H1 (cell line): ENCODE data around the gene OR1M1. TPM values are rescaled to one million over a fixed set of nuclear protein-coding genes. Genes with fewer than 3 reads are reported as not detected.

Experiments used
- CTCF ChIA-PET: fragments of 300-600 bp; sonication (Branson Sonifier 250); formaldehyde crosslinking; loops from one replicate; lab custom pipeline; 2021; ENCODE audit not compliant: partially characterized antibody; lab: Charles Lee
- POLR2A ChIA-PET: fragments of 300-600 bp; sonication (Branson Sonifier 250); formaldehyde crosslinking; loops from one replicate; lab custom pipeline; 2021; ENCODE audit warnings: inconsistent platforms; ENCODE audit not compliant: partially characterized antibody; lab: Charles Lee
- DNase-seq, 2 experiments: peaks; one replicate each; pipeline versions ENCODE4 v3.0.0 to v3.0.0-alpha.2; 2010 to 2022; ENCODE audit warnings: low spot score in 2 of 2, low read depth in 1 of 2, mixed read lengths in 1 of 2
- FAIRE-seq: peaks from 2 replicates; lab custom pipeline; 2011; peaks lifted over from hg19 to GRCh38; lab: Jason Lieb, UNC
- H2AFZ ChIP-seq: 2 replicates; pipeline ENCODE4 v1.8.1; 2012; ENCODE audit warnings: low read length, inconsistent platforms
- H2AK5ac ChIP-seq: 2 replicates; pipeline ENCODE4 v1.6.1; 2013; ENCODE audit warnings: low read depth, low read length
- H2BK120ac ChIP-seq: replicated peaks from 2 replicates; pipeline ENCODE3; 2013; ENCODE audit warnings: low read depth, low read length, inconsistent platforms
- H2BK12ac ChIP-seq: 2 replicates; pipeline ENCODE4 v1.6.1; 2013; ENCODE audit warnings: low read depth, low read length
- H2BK15ac ChIP-seq: 2 replicates; pipeline ENCODE4 v1.6.1; 2013; ENCODE audit warnings: low read length
- H2BK20ac ChIP-seq: 2 replicates; pipeline ENCODE4 v1.6.1; 2013; ENCODE audit warnings: low read length
- H2BK5ac ChIP-seq: 2 replicates; pipeline ENCODE4 v1.6.1; 2013; ENCODE audit warnings: low read depth, low read length
- H3K14ac ChIP-seq: 2 replicates; pipeline ENCODE4 v1.6.1; 2013; ENCODE audit warnings: inconsistent platforms; ENCODE audit not compliant: insufficient read length
- H3K18ac ChIP-seq: 2 replicates; pipeline ENCODE4 v1.6.1; 2013; ENCODE audit warnings: low read length; ENCODE audit errors: extremely low read depth
- H3K23ac ChIP-seq: 2 replicates; pipeline ENCODE4 v1.6.1; 2013; ENCODE audit warnings: inconsistent platforms; ENCODE audit not compliant: insufficient read length
- H3K23me2 ChIP-seq: 2 replicates; pipeline ENCODE4 v1.6.1; 2013; ENCODE audit warnings: low read depth, low read length
- H3K27ac ChIP-seq: 2 replicates; pipeline ENCODE4 v1.6.1; 2011; ENCODE audit warnings: low read depth, low read length, inconsistent platforms
- H3K27me3 ChIP-seq, 4 experiments: replicated peaks in 1 of 4; 1 replicate in 1 of 4; 2 replicates in 3 of 4; pipeline versions ENCODE4 v1.6.1 to v1.8.1; 2011 to 2013; ENCODE audit warnings: low read length in 3 of 4, mild to moderate bottlenecking in 3 of 4, inconsistent platforms in 2 of 4, mixed read lengths in 2 of 4, moderate library complexity in 1 of 4; ENCODE audit not compliant: control insufficient read depth in 3 of 4, insufficient read depth in 3 of 4; ENCODE audit errors: extremely low read depth in 1 of 4
- H3K36me3 ChIP-seq, 4 experiments: 2 replicates each; pipeline versions ENCODE4 v1.6.1 to v1.8.1; 2011 to 2013; ENCODE audit warnings: mild to moderate bottlenecking in 4 of 4, low read length in 3 of 4, moderate library complexity in 2 of 4, control low read depth in 1 of 4, inconsistent platforms in 1 of 4; ENCODE audit not compliant: insufficient read depth in 4 of 4, control insufficient read depth in 2 of 4
- H3K4ac ChIP-seq: replicated peaks from 2 replicates; pipeline ENCODE3; 2013; ENCODE audit warnings: low read length, low read depth, mixed read lengths, inconsistent platforms; ENCODE audit not compliant: insufficient read length
- H3K4me1 ChIP-seq, 4 experiments: replicated peaks in 1 of 4; 1 replicate in 1 of 4; 2 replicates in 3 of 4; pipeline versions ENCODE4 v1.6.1 to v1.8.1; 2011 to 2013; ENCODE audit warnings: low read length in 3 of 4, inconsistent platforms in 2 of 4, mixed read lengths in 1 of 4; ENCODE audit not compliant: insufficient read depth in 4 of 4, control insufficient read depth in 3 of 4
- H3K4me2 ChIP-seq, 2 experiments: 2 replicates each; pipeline versions ENCODE4 v1.6.1 to v1.8.1; 2011 to 2013; ENCODE audit warnings: low read depth in 2 of 2, low read length in 2 of 2, control low read depth in 1 of 2, inconsistent platforms in 1 of 2, mild to moderate bottlenecking in 1 of 2; ENCODE audit not compliant: insufficient read depth in 1 of 2
- H3K4me3 ChIP-seq, 4 experiments: fragments of 200-600, 300-600 bp in 1 of 4; sonication (generic), shearing (Covaris generic), sonication (Bioruptor Twin) in 1 of 4; 2 replicates each; pipeline versions ENCODE4 v1.5.1 to v1.8.1; 2011 to 2016; ENCODE audit warnings: low read length in 4 of 4, low read depth in 3 of 4, control low read depth in 2 of 4, inconsistent platforms in 2 of 4, mild to moderate bottlenecking in 2 of 4, mixed read lengths in 1 of 4, moderate library complexity in 1 of 4; ENCODE audit not compliant: insufficient read depth in 2 of 4; ENCODE audit errors: extremely low read depth in 1 of 4
- H3K56ac ChIP-seq: replicated peaks from 2 replicates; pipeline ENCODE3; 2013; ENCODE audit warnings: low read depth, mild to moderate bottlenecking, mixed read lengths, low read length, inconsistent platforms; ENCODE audit not compliant: insufficient read length
- H3K79me1 ChIP-seq: 2 replicates; pipeline ENCODE4 v1.6.1; 2013; ENCODE audit warnings: low read depth, low read length, control low read depth
- H3K79me2 ChIP-seq, 2 experiments: 2 replicates each; pipeline versions ENCODE4 v1.6.1 to v1.8.1; 2012 to 2013; ENCODE audit warnings: low read length in 2 of 2, mild to moderate bottlenecking in 2 of 2, inconsistent platforms in 1 of 2; ENCODE audit not compliant: insufficient read depth in 2 of 2, control insufficient read depth in 1 of 2
- H3K9ac ChIP-seq, 4 experiments: replicated peaks in 1 of 4; 1 replicate in 1 of 4; 2 replicates in 3 of 4; pipeline versions ENCODE4 v1.6.1 to v1.8.1; 2011 to 2013; ENCODE audit warnings: low read depth in 3 of 4, low read length in 3 of 4, control low read depth in 2 of 4, mild to moderate bottlenecking in 2 of 4, moderate library complexity in 2 of 4, inconsistent platforms in 1 of 4; ENCODE audit errors: extremely low read depth in 1 of 4
- H3K9me3 ChIP-seq, 2 experiments: 2 replicates each; pipeline versions ENCODE4 v1.6.1 to v1.8.1; 2012 to 2013; ENCODE audit warnings: mild to moderate bottlenecking in 2 of 2, moderate library complexity in 2 of 2, control low read depth in 1 of 2, inconsistent platforms in 1 of 2, low read depth in 1 of 2, low read length in 1 of 2, mixed read lengths in 1 of 2; ENCODE audit not compliant: insufficient read depth in 2 of 2
- H4K20me1 ChIP-seq, 2 experiments: replicated peaks in 1 of 2; 2 replicates each; pipeline versions ENCODE3 to v1.8.1; 2011 to 2013; ENCODE audit warnings: inconsistent platforms in 2 of 2, low read length in 2 of 2, mild to moderate bottlenecking in 1 of 2; ENCODE audit not compliant: insufficient read depth in 2 of 2, control insufficient read depth in 1 of 2
- H4K5ac ChIP-seq: 2 replicates; pipeline ENCODE4 v1.6.1; 2013; ENCODE audit warnings: low read length, low read depth, mixed read lengths, inconsistent platforms; ENCODE audit not compliant: insufficient read length
- H4K8ac ChIP-seq: 2 replicates; pipeline ENCODE4 v1.8.0; 2013; ENCODE audit warnings: mild to moderate bottlenecking, moderate library complexity, low read length, inconsistent platforms; ENCODE audit not compliant: insufficient read depth; ENCODE audit errors: extremely low read depth
- H4K91ac ChIP-seq: replicated peaks from 2 replicates; pipeline ENCODE3; 2013; ENCODE audit warnings: low read length, mixed read lengths, inconsistent platforms; ENCODE audit not compliant: insufficient read length
- FOSL1 ChIP-seq: IDR thresholded peaks from 2 replicates; pipeline ENCODE4 v1.6.1; 2011; ENCODE audit warnings: mild to moderate bottlenecking, low read depth, low read length, moderate library complexity; ENCODE audit not compliant: insufficient read depth
- NRF1 ChIP-seq: IDR thresholded peaks from 2 replicates; pipeline ENCODE4 v1.6.1; 2011; ENCODE audit warnings: mild to moderate bottlenecking, low read depth, low read length, improper control_type of control experiment
- RBBP5 ChIP-seq: IDR thresholded peaks from 2 replicates; pipeline ENCODE4 v1.7.1; 2012; ENCODE audit warnings: low read depth, mild to moderate bottlenecking, inconsistent platforms, low read length, moderate library complexity, borderline replicate concordance
- RFX5 ChIP-seq: IDR thresholded peaks from 2 replicates; pipeline ENCODE4 v1.6.1; 2011; ENCODE audit warnings: low read depth, low read length, improper control_type of control experiment, borderline replicate concordance
- RNF2 ChIP-seq: fragments of 200-900, 300-1000 bp; sonication (generic); IDR thresholded peaks from 2 replicates; pipeline ENCODE4 v1.7.1; 2016; ENCODE audit warnings: borderline replicate concordance, low read depth, mild to moderate bottlenecking, antibody characterized with exemption, low read length; ENCODE audit not compliant: poor library complexity, severe bottlenecking; ENCODE audit errors: missing control alignments
- RXRA ChIP-seq: IDR thresholded peaks from 2 replicates; pipeline ENCODE4 v1.6.1; 2011; ENCODE audit warnings: low read depth, mild to moderate bottlenecking, low read length, moderate library complexity; ENCODE audit not compliant: insufficient read depth
- SIX5 ChIP-seq: IDR thresholded peaks from 2 replicates; pipeline ENCODE4 v1.6.1; 2011; ENCODE audit warnings: mild to moderate bottlenecking, low read depth, low read length
- SUZ12 ChIP-seq: fragments of 200-600 bp; sonication (generic); IDR thresholded peaks from 2 replicates; pipeline ENCODE4 v1.6.1; 2012; ENCODE audit warnings: mild to moderate bottlenecking, inconsistent platforms, low read length, moderate library complexity, mixed read lengths
- TEAD4 ChIP-seq: IDR thresholded peaks from 2 replicates; pipeline ENCODE4 v1.6.1; 2012; ENCODE audit warnings: low read depth, low read length, inconsistent platforms, mixed read lengths
- WGBS, 2 experiments: shearing (Covaris generic) in 1 of 2; methylation state at CpG; one replicate each; pipeline versions ENCODE4 v1.1.6 to v1.1.7; 2013 to 2015; ENCODE audit warnings: low lambda C conversion rate in 2 of 2, mixed read lengths in 2 of 2, inconsistent platforms in 1 of 2, low coverage in 1 of 2, missing lambda C conversion rate in 1 of 2; ENCODE audit not compliant: insufficient replicate concordance in 2 of 2, insufficient coverage in 1 of 2, insufficient read length in 1 of 2; ENCODE audit errors: extremely low coverage in 1 of 2, missing lambda C conversion rate in 1 of 2; 5-methylcytosine and 5-hydroxymethylcytosine counted together
- polyA plus RNA-seq, 7 experiments: library from polyadenylated mRNA; depleted of rRNA in 3 of 7; stranded (reverse) in 5 of 7; unstranded in 2 of 7; fragments of >200 nt in 5 of 7; fragments of 200-250 nt in 2 of 7; gene quantifications; 1 replicate in 5 of 7; 2 replicates in 1 of 7; 4 replicates in 1 of 7; pipeline versions ENCODE4 v1.2.1 to v1.2.3, GENCODE V29; 2011 to 2013; ENCODE audit warnings: missing spikeins in 2 of 7, mixed read lengths in 2 of 7
- total RNA-seq: library from RNA; stranded (reverse); fragmentation: NEBNext Ultra II Directional; extraction: Animal tissue kit (Norgen Biotek cat#: 25700); gene quantifications from 2 replicates; pipeline ENCODE4 v1.2.1, GENCODE V29; 2021
- TF ChIP-seq, protein P1 (sequence below): IDR thresholded peaks from 2 replicates; pipeline ENCODE4 v1.6.1; 2012; ENCODE audit warnings: inconsistent platforms
- TF ChIP-seq, protein P2 (sequence below): IDR thresholded peaks from 2 replicates; pipeline ENCODE4 v1.6.1; 2011; ENCODE audit warnings: low read depth, mild to moderate bottlenecking, low read length; ENCODE audit not compliant: insufficient read depth

The OR1M1 gene
- total and polyA plus RNA-seq, 2 of the 8 experiments (the other 6 are each of a cell fraction or from before 2014, with no cell fraction given): 0.12 TPM; not detected in 1

DNA sequence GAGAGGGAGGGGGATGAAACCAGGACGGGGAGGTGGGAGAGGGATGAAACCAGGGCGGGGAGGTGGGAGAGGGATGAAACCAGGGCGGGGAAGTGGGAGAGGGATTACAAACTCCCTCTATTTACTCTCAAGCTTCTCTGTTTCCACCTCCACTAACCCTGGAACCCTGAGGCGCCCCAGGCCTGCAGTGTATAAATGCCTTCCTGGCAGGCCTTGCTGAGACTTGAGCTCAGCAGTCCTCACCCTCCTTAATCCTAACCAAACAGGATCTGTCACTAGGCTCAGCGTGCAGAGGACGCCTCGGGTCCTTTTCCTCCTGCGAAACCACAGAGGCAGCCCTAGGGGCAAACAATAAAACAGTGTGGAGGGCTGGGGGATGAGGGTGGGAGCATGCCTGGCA is 32.1 kb upstream of the OR1M1 start:
- DNase-seq (peak in 1 of 2 experiments; percentile 54), FAIRE-seq (no peak)
- 20% methylated on average over 5 of the region's 8 CpGs; no CpG with 5 or more reads in 1 of the 2 experiments for WGBS, 2 experiments
- Histone ChIP-seq H3K23ac (no peak overlapping the region), H3K4me3 (peak overlapping the region in 2 of 4 experiments; percentile 5 to 37; a peak in 1 of 8 replicates), H3K23me2 (no peaks in the 10 kb centered on the region; the same call in 1 of the 2 replicates), H3K56ac (no peak overlapping the region), H3K4me2 (peak overlapping the region; percentile 58 to 74), H3K79me2 (no peaks in the 10 kb centered on the region), H2BK12ac (peak overlapping the region; percentile 77; the same call in 1 of the 2 replicates), H4K8ac (no peak overlapping the region), H3K14ac (no peak overlapping the region), H3K9me3 (no peaks in the 10 kb centered on the region), H4K20me1 (no peaks in the 10 kb centered on the region), H4K5ac (no peak overlapping the region), H3K9ac (peak overlapping the region in 1 of 4 experiments; percentile 32; a peak in 1 of 7 replicates), H3K4ac (no peak overlapping the region), H4K91ac (no peak overlapping the region), H2BK5ac (peak overlapping the region; percentile 90), H3K79me1 (no peaks in the 10 kb centered on the region), H2BK15ac (no peak overlapping the region; the same call in 1 of the 2 replicates), H2AFZ (no peak overlapping the region), H3K18ac (no peak overlapping the region; the same call in none of the 2 replicates), H3K27ac (peak overlapping the region; percentile 69; the same call in 1 of the 2 replicates), H3K4me1 (peaks cover 4 to 16% (median 8%) of the 10 kb centered on the region in 4 experiments; a peak in 6 of 7 replicates), H2BK120ac (no peak overlapping the region), H3K36me3 (no peaks in the 10 kb centered on the region), H2AK5ac (no peak overlapping the region), H3K27me3 (no peaks in the 10 kb centered on the region), H2BK20ac (0 out of 2 replicates have a peak overlapping the region, but pooled peaks have one; percentile 80)
- ChIA-PET CTCF (interaction anchor here (0.8 to 1.4 kb wide), 4 partner anchors 10 to 817 kb away, joined by 3 to 6 read pairs (median 4); no protein-coding TSS in a partner anchor), POLR2A (interaction anchor here (1.1 to 1.8 kb wide), 2 partner anchors 9 to 15 kb away, joined by 3 to 5 read pairs; no protein-coding TSS in a partner anchor)
- TF ChIP-seq RXRA: no peak
- no peak for TF ChIP-seq NRF1
- TF ChIP-seq RBBP5: no peak
- TF ChIP-seq TEAD4: no peak
- no peak for TF ChIP-seq SIX5
- no peak for TF ChIP-seq FOSL1
- TF ChIP-seq RFX5: no peak
- TF ChIP-seq, protein P1, sequence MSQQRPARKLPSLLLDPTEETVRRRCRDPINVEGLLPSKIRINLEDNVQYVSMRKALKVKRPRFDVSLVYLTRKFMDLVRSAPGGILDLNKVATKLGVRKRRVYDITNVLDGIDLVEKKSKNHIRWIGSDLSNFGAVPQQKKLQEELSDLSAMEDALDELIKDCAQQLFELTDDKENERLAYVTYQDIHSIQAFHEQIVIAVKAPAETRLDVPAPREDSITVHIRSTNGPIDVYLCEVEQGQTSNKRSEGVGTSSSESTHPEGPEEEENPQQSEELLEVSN: no peak
- no peak for TF ChIP-seq RNF2
- no peak for TF ChIP-seq SUZ12
- TF ChIP-seq, protein P2, sequence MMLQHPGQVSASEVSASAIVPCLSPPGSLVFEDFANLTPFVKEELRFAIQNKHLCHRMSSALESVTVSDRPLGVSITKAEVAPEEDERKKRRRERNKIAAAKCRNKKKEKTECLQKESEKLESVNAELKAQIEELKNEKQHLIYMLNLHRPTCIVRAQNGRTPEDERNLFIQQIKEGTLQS: no peak
